ENCODE measurements around the gene COX7A2L. TPM values are rescaled to one million over a fixed set of nuclear protein-coding genes. Genes with fewer than 3 reads are reported as not detected.

Gene COX7A2L
- total and polyA plus RNA-seq, 9 donors: 144 to 172 (median 163) TPM

- Histone ChIP-seq H3K4me3 (ENCODE audit: low read length) (no peak overlapping the region), H3K27ac (ENCODE audit: low read length) (no peak overlapping the region), H3K27me3 (ENCODE audit: control insufficient read depth, insufficient read depth, low read length) (no peaks in the 10 kb centered on the region), H3K36me3 (ENCODE audit: control insufficient read depth, insufficient read depth, low read length) (peaks cover 13% of the 10 kb centered on the region), H3K9me3 (replicated peaks; ENCODE audit: control insufficient read depth, low read depth, low read length) (no peaks in the 10 kb centered on the region), H3K4me1 (ENCODE audit: control insufficient read depth, insufficient read depth, low read length) (no peaks in the 10 kb centered on the region)
- WGBS (ENCODE audit: insufficient coverage): 94% methylated on average over 4 of the region's 4 CpGs
- no peak for DNase-seq
These were observed 36.8 kb downstream of the COX7A2L start for GRCh38 chr2:42324244-42324643.

- Histone ChIP-seq H3K27ac (ENCODE audit: low read length) (no peak overlapping the region), H3K27me3 (ENCODE audit: control insufficient read depth, insufficient read depth, low read length) (no peaks in the 10 kb centered on the region), H3K4me1 (ENCODE audit: control insufficient read depth, insufficient read depth, low read length) (no peaks in the 10 kb centered on the region), H3K36me3 (ENCODE audit: control insufficient read depth, insufficient read depth, low read length) (peaks cover 14% of the 10 kb centered on the region), H3K4me3 (ENCODE audit: low read length) (no peak overlapping the region), H3K9me3 (replicated peaks; ENCODE audit: control insufficient read depth, low read depth, low read length) (no peaks in the 10 kb centered on the region)
- 100% methylated on average over 1 of the region's 2 CpGs for WGBS (ENCODE audit: insufficient coverage)
- DNase-seq: no peak
These were observed 39.5 kb downstream of the COX7A2L start for GRCh38 chr2:42321452-42322064.

GRCh38 chr2:42319265-42319664 is 41.8 kb downstream of the COX7A2L start:
- no peak overlapping the region for H3K4me3 ChIP-seq (ENCODE audit: low read length)
- no peak overlapping the region for H3K27ac ChIP-seq (ENCODE audit: low read length)
- 89% methylated on average over 3 of the region's 5 CpGs for WGBS (ENCODE audit: insufficient coverage)
- H3K27me3 ChIP-seq (ENCODE audit: control insufficient read depth, insufficient read depth, low read length): no peaks in the 10 kb centered on the region
- peaks cover 12% of the 10 kb centered on the region for H3K36me3 ChIP-seq (ENCODE audit: control insufficient read depth, insufficient read depth, low read length)
- no peaks in the 10 kb centered on the region for H3K4me1 ChIP-seq (ENCODE audit: control insufficient read depth, insufficient read depth, low read length)
- DNase-seq: no peak
- no peaks in the 10 kb centered on the region for H3K9me3 ChIP-seq (replicated peaks; ENCODE audit: control insufficient read depth, low read depth, low read length)

- no peaks in the 10 kb centered on the region for H3K9me3 ChIP-seq (replicated peaks; ENCODE audit: control insufficient read depth, low read depth, low read length)
- H3K36me3 ChIP-seq (ENCODE audit: control insufficient read depth, insufficient read depth, low read length): peaks cover 12% of the 10 kb centered on the region
- H3K27me3 ChIP-seq (ENCODE audit: control insufficient read depth, insufficient read depth, low read length): no peaks in the 10 kb centered on the region
- no peak for DNase-seq
- no peaks in the 10 kb centered on the region for H3K4me1 ChIP-seq (ENCODE audit: control insufficient read depth, insufficient read depth, low read length)
- no peak overlapping the region for H3K27ac ChIP-seq (ENCODE audit: low read length)
- H3K4me3 ChIP-seq (ENCODE audit: low read length): no peak overlapping the region
These were observed 43.1 kb downstream of the COX7A2L start for GRCh38 chr2:42317945-42318344.

GRCh38 chr2:42317486-42317885 is 43.5 kb downstream of the COX7A2L start:
- WGBS (ENCODE audit: insufficient coverage): no CpG with 5 or more reads among the region's 3 CpGs
- H3K9me3 ChIP-seq (replicated peaks; ENCODE audit: control insufficient read depth, low read depth, low read length): no peaks in the 10 kb centered on the region
- no peaks in the 10 kb centered on the region for H3K4me1 ChIP-seq (ENCODE audit: control insufficient read depth, insufficient read depth, low read length)
- no peak overlapping the region for H3K4me3 ChIP-seq (ENCODE audit: low read length)
- DNase-seq: no peak
- H3K27me3 ChIP-seq (ENCODE audit: control insufficient read depth, insufficient read depth, low read length): no peaks in the 10 kb centered on the region
- H3K27ac ChIP-seq (ENCODE audit: low read length): no peak overlapping the region
- peaks cover 12% of the 10 kb centered on the region for H3K36me3 ChIP-seq (ENCODE audit: control insufficient read depth, insufficient read depth, low read length)

- peaks cover 12% of the 10 kb centered on the region for H3K36me3 ChIP-seq (ENCODE audit: control insufficient read depth, insufficient read depth, low read length)
These were observed 44.1 kb downstream of the COX7A2L start for GRCh38 chr2:42316910-42317309.

GRCh38 chr2:42315844-42316470 is 45.1 kb downstream of the COX7A2L start:
- no peak overlapping the region for H3K4me3 ChIP-seq (ENCODE audit: low read length)
- H3K9me3 ChIP-seq (replicated peaks; ENCODE audit: control insufficient read depth, low read depth, low read length): no peaks in the 10 kb centered on the region
- no peak for DNase-seq
- WGBS (ENCODE audit: insufficient coverage): no CpG with 5 or more reads among the region's 6 CpGs
- H3K27me3 ChIP-seq (ENCODE audit: control insufficient read depth, insufficient read depth, low read length): no peaks in the 10 kb centered on the region
- H3K36me3 ChIP-seq (ENCODE audit: control insufficient read depth, insufficient read depth, low read length): peaks cover 12% of the 10 kb centered on the region
- H3K4me1 ChIP-seq (ENCODE audit: control insufficient read depth, insufficient read depth, low read length): no peaks in the 10 kb centered on the region
- H3K27ac ChIP-seq (ENCODE audit: low read length): no peak overlapping the region

More at GRCh38 chr2:42316910-42317309, 44.1 kb downstream of the COX7A2L start:
- 86% methylated on average over 2 of the region's 3 CpGs for WGBS (ENCODE audit: insufficient coverage)
- no peaks in the 10 kb centered on the region for H3K9me3 ChIP-seq (replicated peaks; ENCODE audit: control insufficient read depth, low read depth, low read length)
- no peak overlapping the region for H3K27ac ChIP-seq (ENCODE audit: low read length)
- H3K4me3 ChIP-seq (ENCODE audit: low read length): no peak overlapping the region
- no peak for DNase-seq
- no peaks in the 10 kb centered on the region for H3K4me1 ChIP-seq (ENCODE audit: control insufficient read depth, insufficient read depth, low read length)
- H3K27me3 ChIP-seq (ENCODE audit: control insufficient read depth, insufficient read depth, low read length): no peaks in the 10 kb centered on the region

- Histone ChIP-seq H3K4me3 (ENCODE audit: low read length) (no peak overlapping the region), H3K4me1 (ENCODE audit: control insufficient read depth, insufficient read depth, low read length) (no peaks in the 10 kb centered on the region), H3K9me3 (replicated peaks; ENCODE audit: control insufficient read depth, low read depth, low read length) (no peaks in the 10 kb centered on the region), H3K36me3 (ENCODE audit: control insufficient read depth, insufficient read depth, low read length) (peaks cover 12% of the 10 kb centered on the region), H3K27me3 (ENCODE audit: control insufficient read depth, insufficient read depth, low read length) (no peaks in the 10 kb centered on the region), H3K27ac (ENCODE audit: low read length) (no peak overlapping the region)
- no CpG with 5 or more reads among the region's 3 CpGs for WGBS (ENCODE audit: insufficient coverage)
- no peak for DNase-seq
These were observed 46.0 kb downstream of the COX7A2L start for GRCh38 chr2:42314892-42315468.

- no peaks in the 10 kb centered on the region for H3K4me1 ChIP-seq (ENCODE audit: control insufficient read depth, insufficient read depth, low read length)
- DNase-seq: no peak
- peaks cover 12% of the 10 kb centered on the region for H3K36me3 ChIP-seq (ENCODE audit: control insufficient read depth, insufficient read depth, low read length)
- WGBS (ENCODE audit: insufficient coverage): 100% methylated on average over 2 of the region's 4 CpGs
- H3K9me3 ChIP-seq (replicated peaks; ENCODE audit: control insufficient read depth, low read depth, low read length): no peaks in the 10 kb centered on the region
- H3K4me3 ChIP-seq (ENCODE audit: low read length): no peak overlapping the region
- H3K27me3 ChIP-seq (ENCODE audit: control insufficient read depth, insufficient read depth, low read length): no peaks in the 10 kb centered on the region
- H3K27ac ChIP-seq (ENCODE audit: low read length): no peak overlapping the region
These were observed 48.9 kb downstream of the COX7A2L start for GRCh38 chr2:42312106-42312505.

- Histone ChIP-seq H3K27me3 (ENCODE audit: control insufficient read depth, insufficient read depth, low read length) (no peaks in the 10 kb centered on the region), H3K4me1 (ENCODE audit: control insufficient read depth, insufficient read depth, low read length) (no peaks in the 10 kb centered on the region), H3K27ac (ENCODE audit: low read length) (no peak overlapping the region), H3K9me3 (replicated peaks; ENCODE audit: control insufficient read depth, low read depth, low read length) (no peaks in the 10 kb centered on the region), H3K36me3 (ENCODE audit: control insufficient read depth, insufficient read depth, low read length) (peaks cover 6% of the 10 kb centered on the region), H3K4me3 (ENCODE audit: low read length) (no peak overlapping the region)
- 100% methylated on average over 1 of the region's 1 CpG for WGBS (ENCODE audit: insufficient coverage)
- DNase-seq: no peak
These were observed 51.0 kb downstream of the COX7A2L start for GRCh38 chr2:42310007-42310515.

All from muscle of leg (tissue), 11 donors.